SK-N-SH treated with all-trans-retinoic acid at 6 μM for 48 hours (cell line): ENCODE measurements around the gene HDAC4.

Source experiments
- ATAC-seq: fragments of 200-7000 bp; cut with Tn5 transposase; 3 replicates; pipeline ENCODE4 v1.9.1; 2020; ENCODE audit warnings: mild to moderate bottlenecking, moderate library complexity
- ARNTL ChIP-seq: fragments of 450-650 bp; formaldehyde crosslinking; IDR thresholded peaks from 2 replicates; pipeline ENCODE4 v1.5.0; 2020; ENCODE audit warnings: low read depth, mild to moderate bottlenecking, moderate library complexity, borderline replicate concordance
- BACH2 ChIP-seq: fragments of 250-450 bp; sonication (Bioruptor Pico); IDR thresholded peaks from 2 replicates; pipeline ENCODE4 v1.9.0; 2021; ENCODE audit warnings: mild to moderate bottlenecking, borderline replicate concordance
- CREB5 ChIP-seq: fragments of 250-450 bp; sonication (Bioruptor Pico); IDR thresholded peaks from 2 replicates; pipeline ENCODE4 v1.5.1; 2020; ENCODE audit warnings: low read depth, mild to moderate bottlenecking, moderate library complexity
- CSDC2 ChIP-seq: fragments of 250-450 bp; sonication (Bioruptor Pico); IDR thresholded peaks from 2 replicates; pipeline ENCODE4 v1.5.0; 2020; ENCODE audit warnings: mild to moderate bottlenecking, moderate library complexity
- ESRRG ChIP-seq: fragments of 250-450 bp; sonication (Bioruptor Pico); IDR thresholded peaks from 2 replicates; pipeline ENCODE4 v1.6.1; 2021; ENCODE audit warnings: mild to moderate bottlenecking
- GLIS3 ChIP-seq: fragments of 250-450 bp; sonication (Bioruptor Pico); IDR thresholded peaks from 2 replicates; pipeline ENCODE4 v1.5.0; 2020; ENCODE audit warnings: mild to moderate bottlenecking, moderate library complexity
- ISL1 ChIP-seq: fragments of 250-450 bp; sonication (Bioruptor Pico); IDR thresholded peaks from 2 replicates; pipeline ENCODE4 v2.1.2; 2022; ENCODE audit warnings: mild to moderate bottlenecking, moderate library complexity
- OSR1 ChIP-seq: fragments of 250-450 bp; sonication (Bioruptor Pico); IDR thresholded peaks from 2 replicates; pipeline ENCODE4 v1.8.0; 2022; ENCODE audit warnings: moderate library complexity, mild to moderate bottlenecking, inconsistent platforms
- PATZ1 ChIP-seq: fragments of 250-450 bp; sonication (Bioruptor Pico); IDR thresholded peaks from 2 replicates; pipeline ENCODE4 v1.8.0; 2020; ENCODE audit warnings: mild to moderate bottlenecking, moderate library complexity, borderline replicate concordance
- POU6F1 ChIP-seq: fragments of 250-450 bp; sonication (Bioruptor Pico); IDR thresholded peaks from 2 replicates; pipeline ENCODE4 v1.8.0; 2021; ENCODE audit warnings: low read depth, mild to moderate bottlenecking, moderate library complexity, borderline replicate concordance
- PPARA ChIP-seq: fragments of 250-450 bp; sonication (Bioruptor Pico); IDR thresholded peaks from 2 replicates; pipeline ENCODE4 v1.5.0; 2020; ENCODE audit warnings: mild to moderate bottlenecking, borderline replicate concordance
- RARB ChIP-seq: fragments of 250-450 bp; sonication (Bioruptor Pico); IDR thresholded peaks from 2 replicates; pipeline ENCODE4 v1.8.0; 2021; ENCODE audit warnings: mild to moderate bottlenecking, moderate library complexity
- SNAI2 ChIP-seq: fragments of 250-450 bp; sonication (Bioruptor Pico); IDR thresholded peaks from 2 replicates; pipeline ENCODE4 v1.5.0; 2020; ENCODE audit warnings: mild to moderate bottlenecking, moderate library complexity
- TCF4 ChIP-seq: fragments of 250-450 bp; sonication (Bioruptor Pico); IDR thresholded peaks from 2 replicates; pipeline ENCODE4 v1.8.0; 2021; ENCODE audit warnings: mild to moderate bottlenecking, moderate library complexity, borderline replicate concordance
- TOX ChIP-seq: fragments of 250-450 bp; sonication (Bioruptor Pico); IDR thresholded peaks from 2 replicates; pipeline ENCODE4 v1.8.0; 2021; ENCODE audit warnings: mild to moderate bottlenecking, moderate library complexity, borderline replicate concordance
- TSHZ2 ChIP-seq: fragments of 250-450 bp; sonication (Bioruptor Pico); IDR thresholded peaks from 2 replicates; pipeline ENCODE4 v1.5.0; 2020; ENCODE audit warnings: mild to moderate bottlenecking, moderate library complexity
- ZC3H10 ChIP-seq: fragments of 250-450 bp; sonication (Bioruptor Pico); IDR thresholded peaks from 2 replicates; pipeline ENCODE4 v1.5.1; 2021; ENCODE audit warnings: mild to moderate bottlenecking, moderate library complexity
- ZFP3 ChIP-seq: fragments of 250-450 bp; sonication (Bioruptor Pico); IDR thresholded peaks from 2 replicates; pipeline ENCODE4 v1.5.0; 2020; ENCODE audit warnings: mild to moderate bottlenecking, moderate library complexity
- ZFP30 ChIP-seq: fragments of 450-650 bp; formaldehyde crosslinking; IDR thresholded peaks from 2 replicates; pipeline ENCODE4 v1.5.0; 2022; ENCODE audit warnings: mild to moderate bottlenecking, moderate library complexity
- ZNF565 ChIP-seq: fragments of 450-650 bp; formaldehyde crosslinking; conservative IDR thresholded peaks from 2 replicates; pipeline ENCODE4 v1.5.0; 2020; ENCODE audit warnings: low read depth, mild to moderate bottlenecking, moderate library complexity
- ZNF70 ChIP-seq: fragments of 450-650 bp; formaldehyde crosslinking; IDR thresholded peaks from 2 replicates; pipeline ENCODE4 v1.5.0; 2020; ENCODE audit warnings: mild to moderate bottlenecking, moderate library complexity
- ZNF8 ChIP-seq: fragments of 450-650 bp; formaldehyde crosslinking; IDR thresholded peaks from 2 replicates; pipeline ENCODE4 v1.5.0; 2020; ENCODE audit warnings: mild to moderate bottlenecking, moderate library complexity

HDAC4 gene

GRCh38 chr2:239139101-239139500, 261.7 kb downstream of the HDAC4 start:
- TF ChIP-seq BACH2 (CRISPR knock-in tag) (no peak), ZC3H10 (CRISPR knock-in tag) (no peak), RARB (CRISPR knock-in tag) (no peak), CREB5 (CRISPR knock-in tag) (no peak), ZNF8 (CRISPR knock-in tag) (no peak), ZNF70 (no peak), PATZ1 (CRISPR knock-in tag) (no peak)
- no peak for ATAC-seq

GRCh38 chr2:239138610-239139009, 262.2 kb downstream of the HDAC4 start:
- TF ChIP-seq ESRRG (CRISPR knock-in tag) (no peak), PATZ1 (CRISPR knock-in tag) (no peak), RARB (CRISPR knock-in tag) (no peak), ISL1 (no peak), ZNF565 (CRISPR knock-in tag) (no peak), ZC3H10 (CRISPR knock-in tag) (no peak), TCF4 (CRISPR knock-in tag) (no peak), CSDC2 (CRISPR knock-in tag) (no peak), OSR1 (CRISPR knock-in tag) (no peak), TOX (CRISPR knock-in tag) (no peak), POU6F1 (CRISPR knock-in tag) (no peak), BACH2 (CRISPR knock-in tag) (no peak), ZNF70 (no peak), PPARA (no peak)
- no peak for ATAC-seq

GRCh38 chr2:239137898-239138283, 262.9 kb downstream of the HDAC4 start:
- no peak for ATAC-seq
- TF ChIP-seq ZNF70: no peak
- no peak for TF ChIP-seq ZFP30
- TF ChIP-seq, all 23 proteins: peak for 0

- ATAC-seq: no peak
- TF ChIP-seq PATZ1 (CRISPR knock-in tag) (no peak), ARNTL (no peak), OSR1 (CRISPR knock-in tag) (no peak), GLIS3 (CRISPR knock-in tag) (no peak), ESRRG (CRISPR knock-in tag) (no peak), TSHZ2 (CRISPR knock-in tag) (no peak), SNAI2 (CRISPR knock-in tag) (no peak), CSDC2 (CRISPR knock-in tag) (no peak), POU6F1 (CRISPR knock-in tag) (no peak), ZFP3 (no peak), TCF4 (CRISPR knock-in tag) (no peak), ZNF70 (no peak), ZNF8 (CRISPR knock-in tag) (no peak), BACH2 (CRISPR knock-in tag) (no peak)
Observed at GRCh38 chr2:239137165-239137897, 263.5 kb downstream of the HDAC4 start.
